Neural cell (in vitro differentiated cells): Measurements from ENCODE around the gene MDFIC. TPM values are rescaled to one million over a fixed set of nuclear protein-coding genes. Genes with fewer than 3 reads are reported as not detected.

Source experiments
- H2AFZ ChIP-seq: fragments of 200-600, 300-800 bp; sonication (generic), shearing (Covaris generic); 2 replicates; pipeline ENCODE4 v1.6.0; 2014; ENCODE audit warnings: low read depth, mild to moderate bottlenecking, antibody characterized with exemption, low read length, moderate library complexity
- H3F3A ChIP-seq: fragments of 200-600 bp; shearing (Covaris generic); 2 replicates; pipeline ENCODE4 v1.6.1; 2016; ENCODE audit warnings: mild to moderate bottlenecking, moderate library complexity, mixed read lengths, antibody characterized with exemption, low read length; ENCODE audit not compliant: insufficient read depth, poor library complexity, severe bottlenecking
- H3K27ac ChIP-seq: fragments of 200-600, 300-800 bp; sonication (generic), shearing (Covaris generic); 2 replicates; pipeline ENCODE4 v1.5.1; 2014; ENCODE audit warnings: mild to moderate bottlenecking, low read length, moderate library complexity
- H3K27me3 ChIP-seq: fragments of 300-800, 200-600 bp; sonication (generic), shearing (Covaris generic); 2 replicates; pipeline ENCODE4 v1.6.0; 2014; ENCODE audit warnings: mild to moderate bottlenecking, low read depth, low read length, moderate library complexity; ENCODE audit not compliant: insufficient read depth
- H3K36me3 ChIP-seq: fragments of 300-800, 200-600 bp; sonication (generic), shearing (Covaris generic); 2 replicates; pipeline ENCODE4 v1.5.1; 2014; ENCODE audit warnings: mild to moderate bottlenecking, antibody characterized with exemption, low read length, moderate library complexity; ENCODE audit not compliant: insufficient read depth
- H3K4me2 ChIP-seq: fragments of 300-800, 200-600 bp; sonication (generic), shearing (Covaris generic); 2 replicates; pipeline ENCODE4 v1.6.0; 2014; ENCODE audit warnings: mild to moderate bottlenecking, low read length
- H3K4me3 ChIP-seq: fragments of 300-800, 200-600 bp; sonication (generic), shearing (Covaris generic); 2 replicates; pipeline ENCODE4 v1.5.1; 2014; ENCODE audit warnings: mild to moderate bottlenecking, low read length, moderate library complexity
- H3K79me2 ChIP-seq: fragments of 200-600 bp; shearing (Covaris generic); replicated peaks from 2 replicates; pipeline ENCODE4 v1.6.0; 2014; ENCODE audit warnings: mild to moderate bottlenecking, low read length, moderate library complexity; ENCODE audit not compliant: insufficient read depth
- H3K9ac ChIP-seq: fragments of 300-800, 200-600 bp; sonication (generic), shearing (Covaris generic); 2 replicates; pipeline ENCODE4 v1.6.1; 2016; ENCODE audit warnings: mild to moderate bottlenecking, low read length, mixed read lengths
- H3K9me2 ChIP-seq: fragments of 200-600 bp; shearing (Covaris generic); 2 replicates; pipeline ENCODE4 v1.6.1; 2016; ENCODE audit warnings: mild to moderate bottlenecking, low read length, mixed read lengths; ENCODE audit not compliant: insufficient read depth
- H3K9me3 ChIP-seq: fragments of 200-600, 300-800 bp; sonication (generic), shearing (Covaris generic); 2 replicates; pipeline ENCODE4 v1.6.1; 2016; ENCODE audit warnings: mild to moderate bottlenecking, mixed run types, low read length, moderate library complexity, mixed read lengths
- H4K20me1 ChIP-seq: fragments of 200-600 bp; shearing (Covaris generic); 2 replicates; pipeline ENCODE4 v1.6.1; 2016; ENCODE audit warnings: mild to moderate bottlenecking, mixed run types; ENCODE audit not compliant: insufficient read depth
- EP300 ChIP-seq: fragments of 450-650 bp; conservative IDR thresholded peaks from 2 replicates; pipeline ENCODE4 v1.6.1; 2014; ENCODE audit warnings: antibody characterized with exemption, mild to moderate bottlenecking, moderate library complexity; ENCODE audit not compliant: poor library complexity, severe bottlenecking
- EZH2 ChIP-seq: fragments of 200-600, 300-800 bp; shearing (Covaris generic), sonication (generic); IDR thresholded peaks from 2 replicates; pipeline ENCODE4 v1.6.1; 2014; ENCODE audit warnings: antibody characterized with exemption, low read length, borderline replicate concordance, mild to moderate bottlenecking; ENCODE audit not compliant: insufficient read depth, poor library complexity, severe bottlenecking
- MXI1 ChIP-seq: fragments of 450-650 bp; conservative IDR thresholded peaks from 2 replicates; pipeline ENCODE4 v1.6.1; 2014; ENCODE audit warnings: antibody characterized with exemption, mild to moderate bottlenecking; ENCODE audit not compliant: poor library complexity, severe bottlenecking
- POLR2AphosphoS5 ChIP-seq: IDR thresholded peaks from 2 replicates; pipeline ENCODE4 v1.6.1; 2012
- RAD21 ChIP-seq: fragments of 450-650 bp; conservative IDR thresholded peaks from 2 replicates; pipeline ENCODE4 v1.6.1; 2014; ENCODE audit warnings: antibody characterized with exemption, mild to moderate bottlenecking, moderate library complexity
- SMC3 ChIP-seq: fragments of 450-650 bp; conservative IDR thresholded peaks from 2 replicates; pipeline ENCODE4 v1.6.1; 2014; ENCODE audit warnings: antibody characterized with exemption, mild to moderate bottlenecking, moderate library complexity; ENCODE audit not compliant: poor library complexity
- TAF1 ChIP-seq: IDR thresholded peaks from 2 replicates; pipeline ENCODE4 v1.6.1; 2012; ENCODE audit warnings: low read depth
- polyA plus RNA-seq: library from polyadenylated mRNA; depleted of rRNA; stranded (reverse); fragments of >200 nt; gene quantifications from 2 replicates; pipeline ENCODE4 v1.2.3, GENCODE V29; 2014
- TF ChIP-seq, protein P1 (sequence below): fragments of 450-650 bp; IDR thresholded peaks from 2 replicates; pipeline ENCODE4 v1.5.1; 2014; ENCODE audit warnings: antibody characterized with exemption, mild to moderate bottlenecking, moderate library complexity; ENCODE audit not compliant: poor library complexity, severe bottlenecking
- TF ChIP-seq, protein P2 (sequence below): IDR thresholded peaks from 2 replicates; pipeline ENCODE4 v1.6.1; 2012; ENCODE audit warnings: borderline replicate concordance

MDFIC gene
- polyA plus RNA-seq, 1 donor from 2014 or later = 0.85 TPM

DNA sequence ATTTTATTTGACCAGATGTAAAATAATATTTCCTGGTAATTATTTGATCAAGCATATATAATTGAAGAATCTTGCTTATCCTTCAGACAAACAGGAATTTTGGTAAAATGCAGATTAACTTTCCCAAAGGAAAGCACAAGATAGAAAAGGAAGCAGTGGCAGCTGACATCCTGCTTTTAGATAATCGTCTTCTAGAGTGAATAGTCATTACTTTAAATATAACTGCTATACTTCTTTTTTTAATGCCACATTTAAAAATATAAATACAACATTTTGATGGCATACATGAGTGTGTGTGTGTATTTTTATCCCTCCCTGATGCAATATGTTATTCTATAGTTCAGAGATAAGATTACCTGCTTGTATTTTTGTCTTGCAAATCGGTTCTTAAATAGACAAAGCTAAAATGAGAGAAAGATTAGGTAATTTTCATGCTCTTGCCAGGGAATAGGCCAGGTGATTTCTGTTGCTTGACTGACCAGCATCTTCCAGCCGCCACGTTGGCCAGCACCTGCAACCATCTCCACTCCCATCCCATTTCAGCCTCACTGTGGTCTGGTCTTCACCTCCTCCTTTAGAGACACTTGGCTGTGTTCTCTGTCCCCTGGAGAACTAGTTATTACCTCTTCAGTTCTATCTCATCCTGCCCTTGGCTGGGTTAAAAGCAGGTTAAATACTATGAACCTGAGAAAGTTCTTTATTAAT lies 58.1 kb downstream of the MDFIC start:
- no peak overlapping the region for H2AFZ ChIP-seq
- H4K20me1 ChIP-seq = no peaks in the 10 kb centered on the region
- TF ChIP-seq RAD21 = no peak
- no peak for TF ChIP-seq EP300
- no peak for TF ChIP-seq TAF1
- TF ChIP-seq EZH2 = no peak
- TF ChIP-seq, protein P1, sequence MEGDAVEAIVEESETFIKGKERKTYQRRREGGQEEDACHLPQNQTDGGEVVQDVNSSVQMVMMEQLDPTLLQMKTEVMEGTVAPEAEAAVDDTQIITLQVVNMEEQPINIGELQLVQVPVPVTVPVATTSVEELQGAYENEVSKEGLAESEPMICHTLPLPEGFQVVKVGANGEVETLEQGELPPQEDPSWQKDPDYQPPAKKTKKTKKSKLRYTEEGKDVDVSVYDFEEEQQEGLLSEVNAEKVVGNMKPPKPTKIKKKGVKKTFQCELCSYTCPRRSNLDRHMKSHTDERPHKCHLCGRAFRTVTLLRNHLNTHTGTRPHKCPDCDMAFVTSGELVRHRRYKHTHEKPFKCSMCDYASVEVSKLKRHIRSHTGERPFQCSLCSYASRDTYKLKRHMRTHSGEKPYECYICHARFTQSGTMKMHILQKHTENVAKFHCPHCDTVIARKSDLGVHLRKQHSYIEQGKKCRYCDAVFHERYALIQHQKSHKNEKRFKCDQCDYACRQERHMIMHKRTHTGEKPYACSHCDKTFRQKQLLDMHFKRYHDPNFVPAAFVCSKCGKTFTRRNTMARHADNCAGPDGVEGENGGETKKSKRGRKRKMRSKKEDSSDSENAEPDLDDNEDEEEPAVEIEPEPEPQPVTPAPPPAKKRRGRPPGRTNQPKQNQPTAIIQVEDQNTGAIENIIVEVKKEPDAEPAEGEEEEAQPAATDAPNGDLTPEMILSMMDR = no peak
- TF ChIP-seq MXI1 = no peak
- TF ChIP-seq, protein P2, sequence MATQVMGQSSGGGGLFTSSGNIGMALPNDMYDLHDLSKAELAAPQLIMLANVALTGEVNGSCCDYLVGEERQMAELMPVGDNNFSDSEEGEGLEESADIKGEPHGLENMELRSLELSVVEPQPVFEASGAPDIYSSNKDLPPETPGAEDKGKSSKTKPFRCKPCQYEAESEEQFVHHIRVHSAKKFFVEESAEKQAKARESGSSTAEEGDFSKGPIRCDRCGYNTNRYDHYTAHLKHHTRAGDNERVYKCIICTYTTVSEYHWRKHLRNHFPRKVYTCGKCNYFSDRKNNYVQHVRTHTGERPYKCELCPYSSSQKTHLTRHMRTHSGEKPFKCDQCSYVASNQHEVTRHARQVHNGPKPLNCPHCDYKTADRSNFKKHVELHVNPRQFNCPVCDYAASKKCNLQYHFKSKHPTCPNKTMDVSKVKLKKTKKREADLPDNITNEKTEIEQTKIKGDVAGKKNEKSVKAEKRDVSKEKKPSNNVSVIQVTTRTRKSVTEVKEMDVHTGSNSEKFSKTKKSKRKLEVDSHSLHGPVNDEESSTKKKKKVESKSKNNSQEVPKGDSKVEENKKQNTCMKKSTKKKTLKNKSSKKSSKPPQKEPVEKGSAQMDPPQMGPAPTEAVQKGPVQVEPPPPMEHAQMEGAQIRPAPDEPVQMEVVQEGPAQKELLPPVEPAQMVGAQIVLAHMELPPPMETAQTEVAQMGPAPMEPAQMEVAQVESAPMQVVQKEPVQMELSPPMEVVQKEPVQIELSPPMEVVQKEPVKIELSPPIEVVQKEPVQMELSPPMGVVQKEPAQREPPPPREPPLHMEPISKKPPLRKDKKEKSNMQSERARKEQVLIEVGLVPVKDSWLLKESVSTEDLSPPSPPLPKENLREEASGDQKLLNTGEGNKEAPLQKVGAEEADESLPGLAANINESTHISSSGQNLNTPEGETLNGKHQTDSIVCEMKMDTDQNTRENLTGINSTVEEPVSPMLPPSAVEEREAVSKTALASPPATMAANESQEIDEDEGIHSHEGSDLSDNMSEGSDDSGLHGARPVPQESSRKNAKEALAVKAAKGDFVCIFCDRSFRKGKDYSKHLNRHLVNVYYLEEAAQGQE = no peak
- TF ChIP-seq SMC3 = no peak
- TF ChIP-seq POLR2AphosphoS5 = no peak
- H3K27me3 ChIP-seq = no peaks in the 10 kb centered on the region
- H3K79me2 ChIP-seq = no peaks in the 10 kb centered on the region
- no peaks in the 10 kb centered on the region for H3K9me2 ChIP-seq
- H3F3A ChIP-seq = peaks cover 3% of the 10 kb centered on the region
- H3K27ac ChIP-seq = no peak overlapping the region
- H3K36me3 ChIP-seq = no peaks in the 10 kb centered on the region
- no peak overlapping the region for H3K9ac ChIP-seq
- H3K4me3 ChIP-seq = no peak overlapping the region
- peak overlapping the region; percentile 15 for H3K4me2 ChIP-seq
- H3K9me3 ChIP-seq = no peaks in the 10 kb centered on the region

DNA sequence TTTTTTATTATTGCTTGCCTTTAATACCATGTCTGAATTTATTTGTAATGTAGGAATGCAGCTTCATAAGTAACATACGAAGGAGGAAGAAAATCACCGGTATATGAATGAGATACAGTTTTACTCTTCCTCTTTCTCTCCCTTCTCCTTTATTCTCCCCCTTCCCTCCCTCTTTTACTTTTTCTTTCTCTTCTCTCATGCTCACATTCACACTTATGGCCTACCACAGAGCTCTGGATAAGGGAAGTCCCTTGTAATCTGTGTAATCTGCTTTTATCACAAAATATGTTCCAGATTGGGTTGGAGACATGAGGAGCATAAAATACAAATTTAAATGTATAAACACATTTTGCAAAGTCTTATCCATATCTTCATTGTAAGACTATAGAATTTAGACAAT lies 59.4 kb downstream of the MDFIC start:
- TF ChIP-seq, protein P1 = no peak
- Histone ChIP-seq H3K9me2 (no peaks in the 10 kb centered on the region), H3K79me2 (no peaks in the 10 kb centered on the region)

More for the DNA sequence above, 59.4 kb downstream of the MDFIC start:
- no peaks in the 10 kb centered on the region for H3F3A ChIP-seq
- no peak overlapping the region for H2AFZ ChIP-seq
- H3K36me3 ChIP-seq = no peaks in the 10 kb centered on the region
- no peak overlapping the region for H3K27ac ChIP-seq
- no peaks in the 10 kb centered on the region for H3K27me3 ChIP-seq
- H3K4me2 ChIP-seq = no peak overlapping the region
- no peak overlapping the region for H3K4me3 ChIP-seq
- no peak overlapping the region for H3K9ac ChIP-seq
- no peaks in the 10 kb centered on the region for H3K9me3 ChIP-seq
- H4K20me1 ChIP-seq = no peaks in the 10 kb centered on the region
